ENCODE measurements around the gene MCRIP1.

- TF ChIP-seq KAT2B (IDR thresholded peaks at IDR 0.05; ENCODE audit: borderline replicate concordance, low read depth, low read length): no peak
- peak in 1 of 2 experiments; percentile 41; a peak in 2 of 4 replicates for TF ChIP-seq POLR2A (IDR thresholded peaks at IDR 0.05; ENCODE audit: insufficient read depth in 1 of 2, low read depth in 2 of 2, low read length in 2 of 2)
- TF ChIP-seq, protein P1, sequence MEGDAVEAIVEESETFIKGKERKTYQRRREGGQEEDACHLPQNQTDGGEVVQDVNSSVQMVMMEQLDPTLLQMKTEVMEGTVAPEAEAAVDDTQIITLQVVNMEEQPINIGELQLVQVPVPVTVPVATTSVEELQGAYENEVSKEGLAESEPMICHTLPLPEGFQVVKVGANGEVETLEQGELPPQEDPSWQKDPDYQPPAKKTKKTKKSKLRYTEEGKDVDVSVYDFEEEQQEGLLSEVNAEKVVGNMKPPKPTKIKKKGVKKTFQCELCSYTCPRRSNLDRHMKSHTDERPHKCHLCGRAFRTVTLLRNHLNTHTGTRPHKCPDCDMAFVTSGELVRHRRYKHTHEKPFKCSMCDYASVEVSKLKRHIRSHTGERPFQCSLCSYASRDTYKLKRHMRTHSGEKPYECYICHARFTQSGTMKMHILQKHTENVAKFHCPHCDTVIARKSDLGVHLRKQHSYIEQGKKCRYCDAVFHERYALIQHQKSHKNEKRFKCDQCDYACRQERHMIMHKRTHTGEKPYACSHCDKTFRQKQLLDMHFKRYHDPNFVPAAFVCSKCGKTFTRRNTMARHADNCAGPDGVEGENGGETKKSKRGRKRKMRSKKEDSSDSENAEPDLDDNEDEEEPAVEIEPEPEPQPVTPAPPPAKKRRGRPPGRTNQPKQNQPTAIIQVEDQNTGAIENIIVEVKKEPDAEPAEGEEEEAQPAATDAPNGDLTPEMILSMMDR (CRISPR knock-in tag; IDR thresholded peaks at IDR 0.05): no peak
- TF ChIP-seq PCBP1 (IDR thresholded peaks at IDR 0.05; ENCODE audit: borderline replicate concordance, low read depth, low read length): no peak; the same call in 1 of the 2 replicates
- no peak for TF ChIP-seq SMAD3 (CRISPR knock-in tag; IDR thresholded peaks at IDR 0.05)
- TF ChIP-seq POLR2AphosphoS5 (IDR thresholded peaks at IDR 0.05; ENCODE audit: low read depth, low read length): peak; percentile 15; the same call in 1 of the 2 replicates
- no peak for TF ChIP-seq TCF7L2 (IDR thresholded peaks at IDR 0.05; ENCODE audit: low read depth, low read length)
- TF ChIP-seq UBTF (CRISPR knock-in tag; IDR thresholded peaks at IDR 0.05): no peak
- TF ChIP-seq ZNF180 (CRISPR knock-in tag; IDR thresholded peaks at IDR 0.05; ENCODE audit: borderline replicate concordance, low read depth): no peak
- TF ChIP-seq JUND (CRISPR knock-in tag; IDR thresholded peaks at IDR 0.05): no peak
- TF ChIP-seq U2AF1 (optimal IDR thresholded peaks at IDR 0.05; ENCODE audit: low read depth, low read length): no peak
- no peak for TF ChIP-seq ZNF567 (CRISPR knock-in tag; IDR thresholded peaks at IDR 0.05; ENCODE audit: borderline replicate concordance)
- no peak for TF ChIP-seq NFYB (CRISPR knock-in tag; IDR thresholded peaks at IDR 0.05)
- TF ChIP-seq, protein P2, sequence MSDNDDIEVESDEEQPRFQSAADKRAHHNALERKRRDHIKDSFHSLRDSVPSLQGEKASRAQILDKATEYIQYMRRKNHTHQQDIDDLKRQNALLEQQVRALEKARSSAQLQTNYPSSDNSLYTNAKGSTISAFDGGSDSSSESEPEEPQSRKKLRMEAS (IDR thresholded peaks at IDR 0.05): no peak; the same call in 1 of the 2 replicates
These were observed 33.5 kb upstream of the MCRIP1 start for GRCh38 chr17:81866440-81867169.
